ENCODE data around the gene PAFAH1B2. TPM values are rescaled to one million over a fixed set of nuclear protein-coding genes. Genes with fewer than 3 reads are reported as not detected.

The PAFAH1B2 gene
- total RNA-seq (2022; extraction: Qiagen RNA extraction), result 31.3 to 43.8 TPM (median 35.1 TPM) in 5 replicates

GRCh38 chr11:117143871-117144476 is at the start of gene PAFAH1B2:
TSS of gene PAFAH1B2 (plus strand) at chr11:117144287. CDS start at chr11:117152448, 8,161 bp downstream.

GRCh38 chr11:117098269-117099232 is 45.5 kb upstream of the PAFAH1B2 start, which contains the start of gene SIK3:
TSS of gene SIK3 (minus strand) at chr11:117098428. CDS start at chr11:117098415, 13 bp downstream.

GRCh38 chr11:117178210-117179034 is 34.3 kb downstream of the PAFAH1B2 start, which contains the start of gene SIDT2:
TSS of gene SIDT2 (plus strand) at chr11:117178743. CDS start at chr11:117179264, 521 bp downstream.

GRCh38 chr11:117199053-117199915 is 55.2 kb downstream of the PAFAH1B2 start, which contains the start of gene TAGLN:
TSS of gene TAGLN (plus strand) at chr11:117199370. CDS start at chr11:117203014, 3,644 bp downstream.

Other genes with a start within 250 kb of the PAFAH1B2 start
- 8.1 to 10.2 TPM (median 9.1 TPM) in 5 replicates for gene SIK3, start 45.9 kb upstream of the PAFAH1B2 start, total RNA-seq (2022; extraction: Qiagen RNA extraction)
- gene SIDT2, start 34.5 kb downstream of the PAFAH1B2 start, total RNA-seq (2022; extraction: Qiagen RNA extraction), result 3.3 to 5.1 TPM (median 5.1 TPM) in 5 replicates
- gene TAGLN, start 55.1 kb downstream of the PAFAH1B2 start, total RNA-seq (2022; extraction: Qiagen RNA extraction), result 61.4 to 151 TPM (median 112 TPM) in 5 replicates
- 13.1 to 18.4 TPM (median 17.4 TPM) in 5 replicates for gene PCSK7, start 87.8 kb downstream of the PAFAH1B2 start, total RNA-seq (2022; extraction: Qiagen RNA extraction)
- 8.3 to 12.3 TPM (median 9.2 TPM) in 5 replicates for gene RNF214, start 88.4 kb downstream of the PAFAH1B2 start, total RNA-seq (2022; extraction: Qiagen RNA extraction)
- 1.4 to 2.2 TPM (median 1.8 TPM) in 5 replicates for gene BACE1-AS, start 147.1 kb downstream of the PAFAH1B2 start, total RNA-seq (2022; extraction: Qiagen RNA extraction)
- gene BACE1, start 172.0 kb downstream of the PAFAH1B2 start, total RNA-seq (2022; extraction: Qiagen RNA extraction), result 8.4 to 10.3 TPM (median 8.8 TPM) in 5 replicates
- gene CEP164, start 183.6 kb downstream of the PAFAH1B2 start, total RNA-seq (2022; extraction: Qiagen RNA extraction), result 15.0 to 19.3 TPM (median 16.1 TPM) in 5 replicates